Mammary epithelial cell (primary cell): ENCODE data around the gene NPSR1.

Source experiments
- EZH2 ChIP-seq: IDR thresholded peaks from 2 replicates; pipeline ENCODE4 v1.6.1; 2012; ENCODE audit warnings: low read length, inconsistent platforms, borderline replicate concordance
- TF ChIP-seq, protein P1 (sequence below), 2 donors: IDR thresholded peaks in 1 of 2; conservative IDR thresholded peaks in 1 of 2; 2 replicates each; pipeline ENCODE4 v1.5.1; 2011 to 2012; ENCODE audit warnings: inconsistent platforms in 2 of 2, low read length in 2 of 2, mild to moderate bottlenecking in 2 of 2, control low read depth in 1 of 2, low read depth in 1 of 2; ENCODE audit not compliant: insufficient read depth in 1 of 2; ENCODE audit errors: extremely low read depth in 1 of 2

GRCh38 chr7:34806831-34807230 lies 148.8 kb downstream of the NPSR1 start:
- TF ChIP-seq, protein P1, sequence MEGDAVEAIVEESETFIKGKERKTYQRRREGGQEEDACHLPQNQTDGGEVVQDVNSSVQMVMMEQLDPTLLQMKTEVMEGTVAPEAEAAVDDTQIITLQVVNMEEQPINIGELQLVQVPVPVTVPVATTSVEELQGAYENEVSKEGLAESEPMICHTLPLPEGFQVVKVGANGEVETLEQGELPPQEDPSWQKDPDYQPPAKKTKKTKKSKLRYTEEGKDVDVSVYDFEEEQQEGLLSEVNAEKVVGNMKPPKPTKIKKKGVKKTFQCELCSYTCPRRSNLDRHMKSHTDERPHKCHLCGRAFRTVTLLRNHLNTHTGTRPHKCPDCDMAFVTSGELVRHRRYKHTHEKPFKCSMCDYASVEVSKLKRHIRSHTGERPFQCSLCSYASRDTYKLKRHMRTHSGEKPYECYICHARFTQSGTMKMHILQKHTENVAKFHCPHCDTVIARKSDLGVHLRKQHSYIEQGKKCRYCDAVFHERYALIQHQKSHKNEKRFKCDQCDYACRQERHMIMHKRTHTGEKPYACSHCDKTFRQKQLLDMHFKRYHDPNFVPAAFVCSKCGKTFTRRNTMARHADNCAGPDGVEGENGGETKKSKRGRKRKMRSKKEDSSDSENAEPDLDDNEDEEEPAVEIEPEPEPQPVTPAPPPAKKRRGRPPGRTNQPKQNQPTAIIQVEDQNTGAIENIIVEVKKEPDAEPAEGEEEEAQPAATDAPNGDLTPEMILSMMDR (conservative IDR thresholded peaks at IDR 0.05 in 1 of 2, IDR thresholded peaks at IDR 0.05 in 1 of 2; ENCODE audit: extremely low read depth in 1 of 2, insufficient read depth in 1 of 2, low read depth in 1 of 2, low read length in 2 of 2), result no peak
- no peak for TF ChIP-seq EZH2
